Measurements from ENCODE around the gene RWDD4.

RWDD4 gene

GRCh38 chr4:183626168-183626567 lies 32.8 kb downstream of the RWDD4 start:
- Histone ChIP-seq H3K4me1 (ENCODE audit: control insufficient read depth, insufficient read depth, low read length, poor library complexity, severe bottlenecking) (no peaks in the 10 kb centered on the region), H3K27me3 (replicated peaks; ENCODE audit: control insufficient read depth, insufficient read depth, low read length, poor library complexity, severe bottlenecking) (no peaks in the 10 kb centered on the region), H3K36me3 (ENCODE audit: control insufficient read depth, insufficient read depth, low read length) (no peaks in the 10 kb centered on the region), H3K4me3 (ENCODE audit: insufficient read depth, low read depth, low read length, poor library complexity, severe bottlenecking) (no peak overlapping the region), H3K9me3 (ENCODE audit: control insufficient read depth, low read length) (no peaks in the 10 kb centered on the region), H3K27ac (ENCODE audit: insufficient read depth, low read length, poor library complexity, severe bottlenecking) (no peak overlapping the region)
- DNase-seq: no peak

- Histone ChIP-seq H3K4me3 (ENCODE audit: insufficient read depth, low read depth, low read length, poor library complexity, severe bottlenecking) (no peak overlapping the region), H3K27me3 (replicated peaks; ENCODE audit: control insufficient read depth, insufficient read depth, low read length, poor library complexity, severe bottlenecking) (no peaks in the 10 kb centered on the region), H3K4me1 (ENCODE audit: control insufficient read depth, insufficient read depth, low read length, poor library complexity, severe bottlenecking) (no peaks in the 10 kb centered on the region), H3K9me3 (ENCODE audit: control insufficient read depth, low read length) (no peaks in the 10 kb centered on the region), H3K36me3 (ENCODE audit: control insufficient read depth, insufficient read depth, low read length) (no peaks in the 10 kb centered on the region), H3K27ac (ENCODE audit: insufficient read depth, low read length, poor library complexity, severe bottlenecking) (no peak overlapping the region)
- no peak for DNase-seq
Measured at GRCh38 chr4:183624548-183624947, 34.4 kb downstream of the RWDD4 start.

GRCh38 chr4:183621875-183622274 lies 37.1 kb downstream of the RWDD4 start:
- H3K4me3 ChIP-seq (ENCODE audit: insufficient read depth, low read depth, low read length, poor library complexity, severe bottlenecking): no peak overlapping the region
- no peaks in the 10 kb centered on the region for H3K27me3 ChIP-seq (replicated peaks; ENCODE audit: control insufficient read depth, insufficient read depth, low read length, poor library complexity, severe bottlenecking)
- no peaks in the 10 kb centered on the region for H3K4me1 ChIP-seq (ENCODE audit: control insufficient read depth, insufficient read depth, low read length, poor library complexity, severe bottlenecking)
- DNase-seq: no peak
- H3K27ac ChIP-seq (ENCODE audit: insufficient read depth, low read length, poor library complexity, severe bottlenecking): no peak overlapping the region
- no peaks in the 10 kb centered on the region for H3K36me3 ChIP-seq (ENCODE audit: control insufficient read depth, insufficient read depth, low read length)
- H3K9me3 ChIP-seq (ENCODE audit: control insufficient read depth, low read length): no peaks in the 10 kb centered on the region

- H3K36me3 ChIP-seq (ENCODE audit: control insufficient read depth, insufficient read depth, low read length): no peaks in the 10 kb centered on the region
- no peak overlapping the region for H3K4me3 ChIP-seq (ENCODE audit: insufficient read depth, low read depth, low read length, poor library complexity, severe bottlenecking)
- no peaks in the 10 kb centered on the region for H3K27me3 ChIP-seq (replicated peaks; ENCODE audit: control insufficient read depth, insufficient read depth, low read length, poor library complexity, severe bottlenecking)
- no peak for DNase-seq
- H3K4me1 ChIP-seq (ENCODE audit: control insufficient read depth, insufficient read depth, low read length, poor library complexity, severe bottlenecking): no peaks in the 10 kb centered on the region
- no peaks in the 10 kb centered on the region for H3K9me3 ChIP-seq (ENCODE audit: control insufficient read depth, low read length)
- no peak overlapping the region for H3K27ac ChIP-seq (ENCODE audit: insufficient read depth, low read length, poor library complexity, severe bottlenecking)
Measured at GRCh38 chr4:183620421-183620820, 38.6 kb downstream of the RWDD4 start.

- no peak for DNase-seq
- Histone ChIP-seq H3K36me3 (ENCODE audit: control insufficient read depth, insufficient read depth, low read length) (no peaks in the 10 kb centered on the region), H3K27ac (ENCODE audit: insufficient read depth, low read length, poor library complexity, severe bottlenecking) (no peak overlapping the region), H3K4me1 (ENCODE audit: control insufficient read depth, insufficient read depth, low read length, poor library complexity, severe bottlenecking) (no peaks in the 10 kb centered on the region), H3K4me3 (ENCODE audit: insufficient read depth, low read depth, low read length, poor library complexity, severe bottlenecking) (no peak overlapping the region), H3K27me3 (replicated peaks; ENCODE audit: control insufficient read depth, insufficient read depth, low read length, poor library complexity, severe bottlenecking) (no peaks in the 10 kb centered on the region), H3K9me3 (ENCODE audit: control insufficient read depth, low read length) (no peaks in the 10 kb centered on the region)
Measured at GRCh38 chr4:183618681-183619080, 40.3 kb downstream of the RWDD4 start.

GRCh38 chr4:183617075-183617474 lies 41.9 kb downstream of the RWDD4 start:
- Histone ChIP-seq H3K9me3 (ENCODE audit: control insufficient read depth, low read length) (no peaks in the 10 kb centered on the region), H3K4me1 (ENCODE audit: control insufficient read depth, insufficient read depth, low read length, poor library complexity, severe bottlenecking) (no peaks in the 10 kb centered on the region), H3K27me3 (replicated peaks; ENCODE audit: control insufficient read depth, insufficient read depth, low read length, poor library complexity, severe bottlenecking) (no peaks in the 10 kb centered on the region), H3K27ac (ENCODE audit: insufficient read depth, low read length, poor library complexity, severe bottlenecking) (no peak overlapping the region), H3K4me3 (ENCODE audit: insufficient read depth, low read depth, low read length, poor library complexity, severe bottlenecking) (no peak overlapping the region), H3K36me3 (ENCODE audit: control insufficient read depth, insufficient read depth, low read length) (no peaks in the 10 kb centered on the region)
- no peak for DNase-seq

- H3K4me3 ChIP-seq (ENCODE audit: insufficient read depth, low read depth, low read length, poor library complexity, severe bottlenecking): no peak overlapping the region
- H3K36me3 ChIP-seq (ENCODE audit: control insufficient read depth, insufficient read depth, low read length): no peaks in the 10 kb centered on the region
- no peak overlapping the region for H3K27ac ChIP-seq (ENCODE audit: insufficient read depth, low read length, poor library complexity, severe bottlenecking)
- H3K4me1 ChIP-seq (ENCODE audit: control insufficient read depth, insufficient read depth, low read length, poor library complexity, severe bottlenecking): no peaks in the 10 kb centered on the region
- H3K27me3 ChIP-seq (replicated peaks; ENCODE audit: control insufficient read depth, insufficient read depth, low read length, poor library complexity, severe bottlenecking): no peaks in the 10 kb centered on the region
- H3K9me3 ChIP-seq (ENCODE audit: control insufficient read depth, low read length): no peaks in the 10 kb centered on the region
- DNase-seq: no peak
Measured at GRCh38 chr4:183612329-183613250, 46.4 kb downstream of the RWDD4 start.

GRCh38 chr4:183611210-183611830 lies 47.7 kb downstream of the RWDD4 start:
- H3K36me3 ChIP-seq (ENCODE audit: control insufficient read depth, insufficient read depth, low read length): no peaks in the 10 kb centered on the region
- no peak overlapping the region for H3K4me3 ChIP-seq (ENCODE audit: insufficient read depth, low read depth, low read length, poor library complexity, severe bottlenecking)
- no peaks in the 10 kb centered on the region for H3K4me1 ChIP-seq (ENCODE audit: control insufficient read depth, insufficient read depth, low read length, poor library complexity, severe bottlenecking)
- H3K27ac ChIP-seq (ENCODE audit: insufficient read depth, low read length, poor library complexity, severe bottlenecking): no peak overlapping the region
- H3K27me3 ChIP-seq (replicated peaks; ENCODE audit: control insufficient read depth, insufficient read depth, low read length, poor library complexity, severe bottlenecking): no peaks in the 10 kb centered on the region
- no peak for DNase-seq
- no peaks in the 10 kb centered on the region for H3K9me3 ChIP-seq (ENCODE audit: control insufficient read depth, low read length)

- no peaks in the 10 kb centered on the region for H3K27me3 ChIP-seq (replicated peaks; ENCODE audit: control insufficient read depth, insufficient read depth, low read length, poor library complexity, severe bottlenecking)
- DNase-seq: no peak
Measured at GRCh38 chr4:183610613-183611012, 48.4 kb downstream of the RWDD4 start.

GRCh38 chr4:183610033-183610432 lies 49.0 kb downstream of the RWDD4 start:
- no peak for DNase-seq
- no peaks in the 10 kb centered on the region for H3K27me3 ChIP-seq (replicated peaks; ENCODE audit: control insufficient read depth, insufficient read depth, low read length, poor library complexity, severe bottlenecking)
- H3K4me1 ChIP-seq (ENCODE audit: control insufficient read depth, insufficient read depth, low read length, poor library complexity, severe bottlenecking): no peaks in the 10 kb centered on the region
- H3K27ac ChIP-seq (ENCODE audit: insufficient read depth, low read length, poor library complexity, severe bottlenecking): no peak overlapping the region
- H3K4me3 ChIP-seq (ENCODE audit: insufficient read depth, low read depth, low read length, poor library complexity, severe bottlenecking): no peak overlapping the region
- no peaks in the 10 kb centered on the region for H3K36me3 ChIP-seq (ENCODE audit: control insufficient read depth, insufficient read depth, low read length)
- no peaks in the 10 kb centered on the region for H3K9me3 ChIP-seq (ENCODE audit: control insufficient read depth, low read length)

More at GRCh38 chr4:183610613-183611012, 48.4 kb downstream of the RWDD4 start:
- no peak overlapping the region for H3K27ac ChIP-seq (ENCODE audit: insufficient read depth, low read length, poor library complexity, severe bottlenecking)
- H3K36me3 ChIP-seq (ENCODE audit: control insufficient read depth, insufficient read depth, low read length): no peaks in the 10 kb centered on the region
- no peaks in the 10 kb centered on the region for H3K9me3 ChIP-seq (ENCODE audit: control insufficient read depth, low read length)
- H3K4me3 ChIP-seq (ENCODE audit: insufficient read depth, low read depth, low read length, poor library complexity, severe bottlenecking): no peak overlapping the region
- no peaks in the 10 kb centered on the region for H3K4me1 ChIP-seq (ENCODE audit: control insufficient read depth, insufficient read depth, low read length, poor library complexity, severe bottlenecking)

Measured in effector memory CD4-positive, alpha-beta T cell (primary cell).